ENCODE measurements around the gene ENOX1.

Gene ENOX1

GRCh38 chr13:43744261-43745031, 42.3 kb downstream of the ENOX1 start:
- DNase-seq (ENCODE audit: low read depth): no peak

GRCh38 chr13:43742911-43743310, 43.9 kb downstream of the ENOX1 start:
- DNase-seq (ENCODE audit: low read depth): no peak

- no peak for DNase-seq (ENCODE audit: low read depth)
These were observed 49.3 kb downstream of the ENOX1 start for GRCh38 chr13:43737392-43737923.

- DNase-seq (ENCODE audit: low read depth): no peak
These were observed 54.0 kb downstream of the ENOX1 start for GRCh38 chr13:43732726-43733125.

GRCh38 chr13:43731296-43731695, 55.5 kb downstream of the ENOX1 start:
- DNase-seq (ENCODE audit: low read depth): no peak

GRCh38 chr13:43730642-43731041, 56.1 kb downstream of the ENOX1 start:
- DNase-seq (ENCODE audit: low read depth): no peak

- no peak for DNase-seq (ENCODE audit: low read depth)
These were observed 58.4 kb downstream of the ENOX1 start for GRCh38 chr13:43728421-43728820.

GRCh38 chr13:43727856-43728255, 58.9 kb downstream of the ENOX1 start:
- DNase-seq (ENCODE audit: low read depth): no peak

GRCh38 chr13:43725460-43725859, 61.3 kb downstream of the ENOX1 start:
- DNase-seq (ENCODE audit: low read depth): no peak

GRCh38 chr13:43720780-43721397, 65.9 kb downstream of the ENOX1 start:
- no peak for DNase-seq (ENCODE audit: low read depth)

GRCh38 chr13:43698758-43699157, 88.0 kb downstream of the ENOX1 start:
- no peak for DNase-seq (ENCODE audit: low read depth)

- DNase-seq (ENCODE audit: low read depth): no peak
These were observed 88.8 kb downstream of the ENOX1 start for GRCh38 chr13:43698009-43698408.

- DNase-seq (ENCODE audit: low read depth): no peak
These were observed 89.4 kb downstream of the ENOX1 start for GRCh38 chr13:43697323-43697722.

GRCh38 chr13:43694146-43694664, 92.6 kb downstream of the ENOX1 start:
- DNase-seq (ENCODE audit: low read depth): no peak

GRCh38 chr13:43693639-43694038, 93.1 kb downstream of the ENOX1 start:
- DNase-seq (ENCODE audit: low read depth): no peak

- no peak for DNase-seq (ENCODE audit: low read depth)
These were observed 98.4 kb downstream of the ENOX1 start for GRCh38 chr13:43688227-43688907.

GRCh38 chr13:43687038-43687437, 99.7 kb downstream of the ENOX1 start:
- no peak for DNase-seq (ENCODE audit: low read depth)

GRCh38 chr13:43686557-43686956, 100.2 kb downstream of the ENOX1 start:
- DNase-seq (ENCODE audit: low read depth): no peak

GRCh38 chr13:43684963-43685725, 101.6 kb downstream of the ENOX1 start:
- no peak for DNase-seq (ENCODE audit: low read depth)

GRCh38 chr13:43682701-43683100, 104.1 kb downstream of the ENOX1 start:
- no peak for DNase-seq (ENCODE audit: low read depth)

- DNase-seq (ENCODE audit: low read depth): no peak
These were observed 110.5 kb downstream of the ENOX1 start for GRCh38 chr13:43676320-43676719.

- DNase-seq (ENCODE audit: low read depth): no peak
These were observed 111.2 kb downstream of the ENOX1 start for GRCh38 chr13:43675577-43675976.

Data from stimulated activated CD8-positive, alpha-beta memory T cell treated with anti-CD3 and anti-CD28 coated beads, Interleukin-12 subunit alpha, Interleukin-12 subunit beta, amount 100 ng/mL, for 1 hour (primary cell).